ENCODE data around the gene CNGB1. TPM values are rescaled to one million over a fixed set of nuclear protein-coding genes. Genes with fewer than 3 reads are reported as not detected.

The CNGB1 gene
- total RNA-seq, 1 donor from 2014 or later, result 0.91 TPM

GRCh38 chr16:57883953-57884654 is 86.8 kb downstream of the CNGB1 start:
- no peaks in the 10 kb centered on the region for H3K36me3 Mint-ChIP-seq (ENCODE audit: unreplicated experiment)
- peaks cover 10% of the 10 kb centered on the region for H3K9me3 Mint-ChIP-seq (ENCODE audit: unreplicated experiment)
- no peak overlapping the region for H3K4me3 Mint-ChIP-seq (ENCODE audit: unreplicated experiment)
- no peak overlapping the region for H3K27ac Mint-ChIP-seq (ENCODE audit: unreplicated experiment)
- peaks cover 10% of the 10 kb centered on the region for H3K27me3 Mint-ChIP-seq (ENCODE audit: unreplicated experiment)
- DNase-seq, result no peak
- H3K4me1 Mint-ChIP-seq (ENCODE audit: low read depth, unreplicated experiment), result peaks cover 4% of the 10 kb centered on the region
- TF ChIP-seq, protein P1, sequence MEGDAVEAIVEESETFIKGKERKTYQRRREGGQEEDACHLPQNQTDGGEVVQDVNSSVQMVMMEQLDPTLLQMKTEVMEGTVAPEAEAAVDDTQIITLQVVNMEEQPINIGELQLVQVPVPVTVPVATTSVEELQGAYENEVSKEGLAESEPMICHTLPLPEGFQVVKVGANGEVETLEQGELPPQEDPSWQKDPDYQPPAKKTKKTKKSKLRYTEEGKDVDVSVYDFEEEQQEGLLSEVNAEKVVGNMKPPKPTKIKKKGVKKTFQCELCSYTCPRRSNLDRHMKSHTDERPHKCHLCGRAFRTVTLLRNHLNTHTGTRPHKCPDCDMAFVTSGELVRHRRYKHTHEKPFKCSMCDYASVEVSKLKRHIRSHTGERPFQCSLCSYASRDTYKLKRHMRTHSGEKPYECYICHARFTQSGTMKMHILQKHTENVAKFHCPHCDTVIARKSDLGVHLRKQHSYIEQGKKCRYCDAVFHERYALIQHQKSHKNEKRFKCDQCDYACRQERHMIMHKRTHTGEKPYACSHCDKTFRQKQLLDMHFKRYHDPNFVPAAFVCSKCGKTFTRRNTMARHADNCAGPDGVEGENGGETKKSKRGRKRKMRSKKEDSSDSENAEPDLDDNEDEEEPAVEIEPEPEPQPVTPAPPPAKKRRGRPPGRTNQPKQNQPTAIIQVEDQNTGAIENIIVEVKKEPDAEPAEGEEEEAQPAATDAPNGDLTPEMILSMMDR (IDR thresholded peaks at IDR 0.05; ENCODE audit: partially characterized antibody, unreplicated experiment), result no peak

GRCh38 chr16:57883480-57883879 is 87.4 kb downstream of the CNGB1 start:
- DNase-seq, result no peak
- Mint-ChIP-seq H3K4me3 (ENCODE audit: unreplicated experiment) (no peak overlapping the region), H3K9me3 (ENCODE audit: unreplicated experiment) (peaks cover 10% of the 10 kb centered on the region), H3K27ac (ENCODE audit: unreplicated experiment) (no peak overlapping the region), H3K36me3 (ENCODE audit: unreplicated experiment) (no peaks in the 10 kb centered on the region), H3K4me1 (ENCODE audit: low read depth, unreplicated experiment) (peaks cover 4% of the 10 kb centered on the region), H3K27me3 (ENCODE audit: unreplicated experiment) (peaks cover 10% of the 10 kb centered on the region)
- TF ChIP-seq, protein P1 (IDR thresholded peaks at IDR 0.05; ENCODE audit: partially characterized antibody, unreplicated experiment), result no peak

DNA sequence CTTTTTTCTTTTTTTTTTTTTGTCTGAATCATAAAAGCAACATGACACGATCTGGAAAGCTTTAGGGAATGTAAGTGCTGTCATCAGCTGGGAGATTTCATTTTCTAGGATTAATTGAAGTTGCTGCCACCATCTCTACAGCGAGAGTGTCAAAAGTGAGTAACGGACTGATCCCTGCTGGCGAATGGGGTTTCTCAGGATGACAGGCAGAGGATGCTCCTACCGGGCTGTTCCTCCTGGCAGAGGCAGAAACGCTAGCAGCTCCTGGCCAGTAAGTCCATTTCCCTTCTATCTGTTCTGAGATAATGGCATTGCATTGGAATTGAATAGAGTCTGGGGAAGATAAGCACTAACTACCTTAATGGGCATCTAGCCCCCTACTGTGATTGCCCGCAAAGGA is 88.1 kb downstream of the CNGB1 start:
- Mint-ChIP-seq H3K4me3 (ENCODE audit: unreplicated experiment) (no peak overlapping the region), H3K9me3 (ENCODE audit: unreplicated experiment) (peaks cover 10% of the 10 kb centered on the region), H3K4me1 (ENCODE audit: low read depth, unreplicated experiment) (peaks cover 4% of the 10 kb centered on the region), H3K36me3 (ENCODE audit: unreplicated experiment) (no peaks in the 10 kb centered on the region), H3K27ac (ENCODE audit: unreplicated experiment) (no peak overlapping the region), H3K27me3 (ENCODE audit: unreplicated experiment) (peaks cover 10% of the 10 kb centered on the region)
- DNase-seq, result no peak
- TF ChIP-seq, protein P1 (IDR thresholded peaks at IDR 0.05; ENCODE audit: partially characterized antibody, unreplicated experiment), result no peak

DNA sequence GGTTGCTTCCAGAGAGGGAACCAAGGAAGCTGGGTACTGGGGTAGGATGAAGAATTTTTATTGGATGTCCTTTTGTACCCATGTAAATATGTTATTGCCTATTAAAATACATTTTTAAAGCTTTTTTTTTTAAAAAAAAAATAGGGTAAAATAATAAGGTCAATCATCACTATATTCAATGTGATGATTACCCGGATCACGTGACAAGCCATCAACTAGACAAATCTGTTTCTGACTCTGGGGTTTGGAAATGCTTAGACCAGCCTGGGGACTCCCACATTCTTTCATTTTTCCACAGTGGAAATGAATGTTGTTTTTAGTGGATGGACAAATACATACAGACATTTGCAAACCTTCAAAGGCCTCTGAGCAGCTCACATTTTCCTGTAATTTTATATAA is 88.7 kb downstream of the CNGB1 start:
- Mint-ChIP-seq H3K9me3 (ENCODE audit: unreplicated experiment) (peaks cover 10% of the 10 kb centered on the region), H3K36me3 (ENCODE audit: unreplicated experiment) (no peaks in the 10 kb centered on the region), H3K27me3 (ENCODE audit: unreplicated experiment) (peaks cover 7% of the 10 kb centered on the region), H3K27ac (ENCODE audit: unreplicated experiment) (no peak overlapping the region), H3K4me1 (ENCODE audit: low read depth, unreplicated experiment) (peaks cover 4% of the 10 kb centered on the region), H3K4me3 (ENCODE audit: unreplicated experiment) (no peak overlapping the region)
- DNase-seq, result no peak
- TF ChIP-seq, protein P1 (IDR thresholded peaks at IDR 0.05; ENCODE audit: partially characterized antibody, unreplicated experiment), result no peak

GRCh38 chr16:57878586-57878985 is 92.3 kb downstream of the CNGB1 start:
- H3K27ac Mint-ChIP-seq (ENCODE audit: unreplicated experiment), result no peak overlapping the region
- H3K4me3 Mint-ChIP-seq (ENCODE audit: unreplicated experiment), result no peak overlapping the region
- H3K4me1 Mint-ChIP-seq (ENCODE audit: low read depth, unreplicated experiment), result no peaks in the 10 kb centered on the region
- peaks cover 6% of the 10 kb centered on the region for H3K9me3 Mint-ChIP-seq (ENCODE audit: unreplicated experiment)
- H3K36me3 Mint-ChIP-seq (ENCODE audit: unreplicated experiment), result no peaks in the 10 kb centered on the region
- no peak for DNase-seq
- TF ChIP-seq, protein P1 (IDR thresholded peaks at IDR 0.05; ENCODE audit: partially characterized antibody, unreplicated experiment), result no peak
- peaks cover 4% of the 10 kb centered on the region for H3K27me3 Mint-ChIP-seq (ENCODE audit: unreplicated experiment)

Data from glutamatergic neuron (in vitro differentiated cells).